Astrocyte (in vitro differentiated cells and primary cell): ENCODE data around the gene ASB16. TPM values are rescaled to one million over a fixed set of nuclear protein-coding genes. Genes with fewer than 3 reads are reported as not detected.

Experiments used
- DNase-seq: peaks from one replicate; pipeline ENCODE4 v3.0.0-alpha.2; 2010; ENCODE audit warnings: low read depth
- FAIRE-seq: peaks from 2 replicates; lab custom pipeline; 2011; peaks lifted over from hg19 to GRCh38; lab: Jason Lieb, UNC
- H2AFZ ChIP-seq: 2 replicates; pipeline ENCODE4 v1.6.0; 2012; ENCODE audit warnings: low read depth, low read length, inconsistent platforms
- H3K27ac ChIP-seq: 2 replicates; pipeline ENCODE4 v1.5.1; 2011; ENCODE audit warnings: low read depth, low read length, inconsistent platforms
- H3K27me3 ChIP-seq: 2 replicates; pipeline ENCODE4 v1.6.0; 2011; ENCODE audit warnings: low read length, inconsistent platforms; ENCODE audit not compliant: insufficient read depth
- H3K36me3 ChIP-seq: 2 replicates; pipeline ENCODE4 v1.5.1; 2011; ENCODE audit warnings: low read length, inconsistent platforms; ENCODE audit not compliant: insufficient read depth
- H3K4me1 ChIP-seq: 2 replicates; pipeline ENCODE4 v1.5.1; 2011; ENCODE audit warnings: low read length, inconsistent platforms; ENCODE audit not compliant: insufficient read depth
- H3K4me2 ChIP-seq: 2 replicates; pipeline ENCODE4 v1.6.0; 2012; ENCODE audit warnings: low read length, inconsistent platforms
- H3K4me3 ChIP-seq: 2 replicates; pipeline ENCODE4 v1.5.1; 2011; ENCODE audit warnings: low read depth, mild to moderate bottlenecking, low read length, inconsistent platforms; ENCODE audit not compliant: insufficient read depth
- H3K79me2 ChIP-seq: 2 replicates; pipeline ENCODE4 v1.6.0; 2012; ENCODE audit warnings: mild to moderate bottlenecking, low read length, inconsistent platforms; ENCODE audit not compliant: insufficient read depth
- H3K9ac ChIP-seq: 2 replicates; pipeline ENCODE4 v1.6.0; 2012; ENCODE audit warnings: mild to moderate bottlenecking, low read length, inconsistent platforms
- H3K9me3 ChIP-seq: 2 replicates; pipeline ENCODE4 v1.5.1; 2012; ENCODE audit warnings: low read depth, mild to moderate bottlenecking, low read length, inconsistent platforms; ENCODE audit not compliant: insufficient read depth
- H4K20me1 ChIP-seq: 2 replicates; pipeline ENCODE4 v1.6.0; 2012; ENCODE audit warnings: low read length, inconsistent platforms; ENCODE audit not compliant: insufficient read depth
- H3K27ac Mint-ChIP-seq: one replicate; pipeline ENCODE4 v1.8.0; 2021; ENCODE audit warnings: mild to moderate bottlenecking, mixed read lengths; ENCODE audit not compliant: unreplicated experiment
- H3K27me3 Mint-ChIP-seq: one replicate; pipeline ENCODE4 v1.8.0; 2021; ENCODE audit warnings: low read depth, mixed read lengths; ENCODE audit not compliant: unreplicated experiment
- H3K36me3 Mint-ChIP-seq: one replicate; pipeline ENCODE4 v1.8.0; 2021; ENCODE audit warnings: low read depth, mixed read lengths; ENCODE audit not compliant: unreplicated experiment
- H3K4me1 Mint-ChIP-seq: one replicate; pipeline ENCODE4 v1.8.0; 2021; ENCODE audit warnings: low read depth, mixed read lengths; ENCODE audit not compliant: unreplicated experiment
- H3K4me3 Mint-ChIP-seq: one replicate; pipeline ENCODE4 v1.8.0; 2021; ENCODE audit warnings: mild to moderate bottlenecking, moderate library complexity, mixed read lengths; ENCODE audit not compliant: unreplicated experiment
- H3K9me3 Mint-ChIP-seq: one replicate; pipeline ENCODE4 v1.8.0; 2021; ENCODE audit warnings: mild to moderate bottlenecking, mixed read lengths; ENCODE audit not compliant: unreplicated experiment
- EZH2 ChIP-seq: IDR thresholded peaks from 2 replicates; pipeline ENCODE4 v1.6.1; 2012; ENCODE audit warnings: mild to moderate bottlenecking, low read length, inconsistent platforms; ENCODE audit not compliant: insufficient read depth
- total RNA-seq: library from RNA; stranded (reverse); gene quantifications from 2 replicates; pipeline ENCODE4 v1.2.1, GENCODE V29; 2021
- TF ChIP-seq, protein P1 (sequence below): IDR thresholded peaks from 2 replicates; pipeline ENCODE4 v1.5.1; 2011; ENCODE audit warnings: low read depth, mild to moderate bottlenecking, inconsistent platforms, low read length, moderate library complexity; ENCODE audit not compliant: insufficient read depth

The ASB16 gene
- total RNA-seq, 1 donor from 2014 or later: not detected

DNA sequence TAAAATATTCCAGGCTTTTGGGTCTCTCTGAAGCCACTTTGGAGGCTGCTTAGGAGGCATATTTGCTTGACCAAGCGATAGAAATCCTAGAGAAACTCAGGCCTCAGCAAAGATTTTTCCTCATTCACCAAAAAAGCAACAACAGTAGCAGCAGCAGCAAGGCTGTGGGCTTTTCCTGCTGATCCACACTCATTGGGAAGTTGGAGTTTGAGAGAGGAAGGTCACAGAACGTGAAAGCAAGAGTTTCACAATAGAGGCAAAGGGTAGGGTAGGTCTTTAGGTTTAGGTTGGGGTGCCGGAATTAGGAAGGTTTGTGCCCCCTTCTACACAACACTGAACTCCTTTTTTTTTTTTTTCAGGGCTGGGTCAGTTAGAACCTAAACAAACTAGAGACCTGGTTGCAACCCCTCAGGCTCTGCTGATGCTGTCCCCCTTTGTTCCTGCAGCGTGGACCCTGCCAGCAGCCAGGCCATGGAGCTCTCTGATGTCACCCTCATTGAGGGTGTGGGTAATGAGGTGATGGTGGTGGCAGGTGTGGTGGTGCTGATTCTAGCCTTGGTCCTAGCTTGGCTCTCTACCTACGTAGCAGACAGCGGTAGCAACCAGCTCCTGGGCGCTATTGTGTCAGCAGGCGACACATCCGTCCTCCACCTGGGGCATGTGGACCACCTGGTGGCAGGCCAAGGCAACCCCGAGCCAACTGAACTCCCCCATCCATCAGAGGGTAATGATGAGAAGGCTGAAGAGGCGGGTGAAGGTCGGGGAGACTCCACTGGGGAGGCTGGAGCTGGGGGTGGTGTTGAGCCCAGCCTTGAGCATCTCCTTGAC, 18.3 kb downstream of the ASB16 start:
- FAIRE-seq: no peak
- no peak overlapping the region for H3K27ac ChIP-seq
- H3K4me2 ChIP-seq: peak overlapping the region; percentile 93
- peaks cover 44% of the 10 kb centered on the region for H3K79me2 ChIP-seq
- Mint-ChIP-seq H3K27ac (peak overlapping the region; percentile 8), H3K27me3 (no peaks in the 10 kb centered on the region), H3K36me3 (peaks cover 4% of the 10 kb centered on the region), H3K9me3 (no peaks in the 10 kb centered on the region), H3K4me1 (peaks cover 15% of the 10 kb centered on the region), H3K4me3 (peak overlapping the region; percentile 98)
- peaks cover 27% of the 10 kb centered on the region for H4K20me1 ChIP-seq
- H3K9ac ChIP-seq: peak overlapping the region; percentile 97
- H3K4me3 ChIP-seq: peak overlapping the region; percentile 90
- no peaks in the 10 kb centered on the region for H3K27me3 ChIP-seq
- TF ChIP-seq EZH2: no peak
- TF ChIP-seq, protein P1, sequence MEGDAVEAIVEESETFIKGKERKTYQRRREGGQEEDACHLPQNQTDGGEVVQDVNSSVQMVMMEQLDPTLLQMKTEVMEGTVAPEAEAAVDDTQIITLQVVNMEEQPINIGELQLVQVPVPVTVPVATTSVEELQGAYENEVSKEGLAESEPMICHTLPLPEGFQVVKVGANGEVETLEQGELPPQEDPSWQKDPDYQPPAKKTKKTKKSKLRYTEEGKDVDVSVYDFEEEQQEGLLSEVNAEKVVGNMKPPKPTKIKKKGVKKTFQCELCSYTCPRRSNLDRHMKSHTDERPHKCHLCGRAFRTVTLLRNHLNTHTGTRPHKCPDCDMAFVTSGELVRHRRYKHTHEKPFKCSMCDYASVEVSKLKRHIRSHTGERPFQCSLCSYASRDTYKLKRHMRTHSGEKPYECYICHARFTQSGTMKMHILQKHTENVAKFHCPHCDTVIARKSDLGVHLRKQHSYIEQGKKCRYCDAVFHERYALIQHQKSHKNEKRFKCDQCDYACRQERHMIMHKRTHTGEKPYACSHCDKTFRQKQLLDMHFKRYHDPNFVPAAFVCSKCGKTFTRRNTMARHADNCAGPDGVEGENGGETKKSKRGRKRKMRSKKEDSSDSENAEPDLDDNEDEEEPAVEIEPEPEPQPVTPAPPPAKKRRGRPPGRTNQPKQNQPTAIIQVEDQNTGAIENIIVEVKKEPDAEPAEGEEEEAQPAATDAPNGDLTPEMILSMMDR: no peak
- peaks cover 11% of the 10 kb centered on the region for H3K4me1 ChIP-seq
- H3K36me3 ChIP-seq: peaks cover 8% of the 10 kb centered on the region
- no peak for DNase-seq
- H2AFZ ChIP-seq: no peak overlapping the region
- no peaks in the 10 kb centered on the region for H3K9me3 ChIP-seq

DNA sequence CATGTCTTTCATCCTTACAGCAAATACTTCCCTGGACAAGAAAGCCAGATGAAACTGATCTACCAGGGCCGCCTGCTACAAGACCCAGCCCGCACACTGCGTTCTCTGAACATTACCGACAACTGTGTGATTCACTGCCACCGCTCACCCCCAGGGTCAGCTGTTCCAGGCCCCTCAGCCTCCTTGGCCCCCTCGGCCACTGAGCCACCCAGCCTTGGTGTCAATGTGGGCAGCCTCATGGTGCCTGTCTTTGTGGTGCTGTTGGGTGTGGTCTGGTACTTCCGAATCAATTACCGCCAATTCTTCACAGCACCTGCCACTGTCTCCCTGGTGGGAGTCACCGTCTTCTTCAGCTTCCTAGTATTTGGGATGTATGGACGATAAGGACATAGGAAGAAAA, 20.0 kb downstream of the ASB16 start:
- Histone ChIP-seq H3K79me2 (peaks cover 35% of the 10 kb centered on the region), H3K27ac (no peak overlapping the region), H3K4me2 (no peak overlapping the region), H2AFZ (no peak overlapping the region), H3K4me1 (peaks cover 10% of the 10 kb centered on the region), H3K27me3 (no peaks in the 10 kb centered on the region), H4K20me1 (peaks cover 13% of the 10 kb centered on the region), H3K9me3 (no peaks in the 10 kb centered on the region), H3K4me3 (no peak overlapping the region), H3K36me3 (peaks cover 22% of the 10 kb centered on the region), H3K9ac (no peak overlapping the region)
- H3K9me3 Mint-ChIP-seq: no peaks in the 10 kb centered on the region
- H3K36me3 Mint-ChIP-seq: peaks cover 10% of the 10 kb centered on the region
- peaks cover 12% of the 10 kb centered on the region for H3K4me1 Mint-ChIP-seq
- peak overlapping the region; percentile 50 for H3K4me3 Mint-ChIP-seq
- no peak overlapping the region for H3K27ac Mint-ChIP-seq
- no peak for TF ChIP-seq EZH2
- TF ChIP-seq, protein P1: no peak
- DNase-seq (no peak), FAIRE-seq (no peak)
- H3K27me3 Mint-ChIP-seq: no peaks in the 10 kb centered on the region

DNA sequence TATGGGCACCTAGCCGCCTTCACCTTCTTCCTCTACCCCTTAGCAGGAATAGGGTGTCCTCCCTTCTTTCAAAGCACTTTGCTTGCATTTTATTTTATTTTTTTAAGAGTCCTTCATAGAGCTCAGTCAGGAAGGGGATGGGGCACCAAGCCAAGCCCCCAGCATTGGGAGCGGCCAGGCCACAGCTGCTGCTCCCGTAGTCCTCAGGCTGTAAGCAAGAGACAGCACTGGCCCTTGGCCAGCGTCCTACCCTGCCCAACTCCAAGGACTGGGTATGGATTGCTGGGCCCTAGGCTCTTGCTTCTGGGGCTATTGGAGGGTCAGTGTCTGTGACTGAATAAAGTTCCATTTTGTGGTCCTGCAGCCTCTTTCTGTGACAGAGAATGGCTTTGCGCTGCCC, 20.9 kb downstream of the ASB16 start:
- DNase-seq (no peak), FAIRE-seq (no peak)
- H2AFZ ChIP-seq: no peak overlapping the region
- peaks cover 10% of the 10 kb centered on the region for H3K36me3 Mint-ChIP-seq
- H4K20me1 ChIP-seq: peaks cover 13% of the 10 kb centered on the region
- H3K27ac Mint-ChIP-seq: peak overlapping the region; percentile 66
- no peaks in the 10 kb centered on the region for H3K27me3 ChIP-seq
- H3K79me2 ChIP-seq: peaks cover 30% of the 10 kb centered on the region
- H3K9me3 Mint-ChIP-seq: no peaks in the 10 kb centered on the region
- H3K9ac ChIP-seq: no peak overlapping the region
- H3K27ac ChIP-seq: no peak overlapping the region
- no peak overlapping the region for H3K4me3 Mint-ChIP-seq
- peaks cover 12% of the 10 kb centered on the region for H3K4me1 Mint-ChIP-seq
- H3K9me3 ChIP-seq: no peaks in the 10 kb centered on the region
- no peaks in the 10 kb centered on the region for H3K27me3 Mint-ChIP-seq
- no peak overlapping the region for H3K4me2 ChIP-seq
- H3K4me1 ChIP-seq: peaks cover 8% of the 10 kb centered on the region
- H3K36me3 ChIP-seq: peaks cover 22% of the 10 kb centered on the region
- H3K4me3 ChIP-seq: no peak overlapping the region
- TF ChIP-seq EZH2: no peak
- TF ChIP-seq, protein P1: no peak
